Activated T-cell treated with anti-CD3 and anti-CD28 coated beads, Interleukin-2, amount 50 U/mL, for 72 hours (primary cell): ENCODE measurements around the gene AGBL1. TPM values are rescaled to one million over a fixed set of nuclear protein-coding genes. Genes with fewer than 3 reads are reported as not detected.
"Not testable (repeated sequence)": the region's sequence is repeated elsewhere in the genome, so short reads cannot be mapped to it uniquely, and the experiment has no call there.

Experiments
- ATAC-seq, 2 donors: fragments of 150-1000 bp; cut with Tn5 transposase; replicated peaks in 1 of 2; 2 replicates each; pipeline ENCODE4 v1.10.0; 2021; ENCODE audit warnings: moderate library complexity in 2 of 2, mild to moderate bottlenecking in 1 of 2
- DNase-seq, 2 donors: peaks; one replicate each; pipeline ENCODE4 v3.0.0; 2021 to 2022; ENCODE audit warnings: mixed read lengths in 1 of 2
- H3K27ac Mint-ChIP-seq: one replicate; pipeline ENCODE4 v1.8.0; 2022; ENCODE audit warnings: mild to moderate bottlenecking, moderate library complexity, mixed read lengths
- H3K27me3 Mint-ChIP-seq: one replicate; pipeline ENCODE4 v1.8.0; 2022; ENCODE audit warnings: low read depth, mixed read lengths
- H3K36me3 Mint-ChIP-seq, 2 donors: one replicate each; pipeline ENCODE4 v1.8.0; 2022; ENCODE audit warnings: mixed read lengths in 2 of 2, mild to moderate bottlenecking in 1 of 2; ENCODE audit not compliant: insufficient read depth in 2 of 2
- H3K4me1 Mint-ChIP-seq: one replicate; pipeline ENCODE4 v1.8.0; 2022; ENCODE audit warnings: low read depth, mixed read lengths
- H3K4me3 Mint-ChIP-seq, 2 donors: one replicate each; pipeline ENCODE4 v1.8.0; 2022; ENCODE audit warnings: mild to moderate bottlenecking in 2 of 2, mixed read lengths in 2 of 2, moderate library complexity in 2 of 2
- H3K9me3 Mint-ChIP-seq, 2 donors: one replicate each; pipeline ENCODE4 v1.8.0; 2022; ENCODE audit warnings: mixed read lengths in 2 of 2
- total RNA-seq, 2 donors: library from RNA; stranded (reverse); gene quantifications; one replicate each; pipeline ENCODE4 v1.2.3, GENCODE V29; 2022

Gene AGBL1
- total RNA-seq, 2 donors from 2014 or later, result 0.14 TPM; not detected in 1

GRCh38 chr15:86855307-86856291, 775.9 kb downstream of the AGBL1 start:
- H3K27ac Mint-ChIP-seq, result no peak overlapping the region
- peaks cover 0 to 4% of the 10 kb centered on the region in 2 donors for H3K9me3 Mint-ChIP-seq
- H3K4me3 Mint-ChIP-seq, result no peak overlapping the region
- no peaks in the 10 kb centered on the region for H3K4me1 Mint-ChIP-seq
- no peak for DNase-seq
- no peaks in the 10 kb centered on the region for H3K36me3 Mint-ChIP-seq
- peaks cover 14% of the 10 kb centered on the region for H3K27me3 Mint-ChIP-seq
- ATAC-seq, result no peak

DNA sequence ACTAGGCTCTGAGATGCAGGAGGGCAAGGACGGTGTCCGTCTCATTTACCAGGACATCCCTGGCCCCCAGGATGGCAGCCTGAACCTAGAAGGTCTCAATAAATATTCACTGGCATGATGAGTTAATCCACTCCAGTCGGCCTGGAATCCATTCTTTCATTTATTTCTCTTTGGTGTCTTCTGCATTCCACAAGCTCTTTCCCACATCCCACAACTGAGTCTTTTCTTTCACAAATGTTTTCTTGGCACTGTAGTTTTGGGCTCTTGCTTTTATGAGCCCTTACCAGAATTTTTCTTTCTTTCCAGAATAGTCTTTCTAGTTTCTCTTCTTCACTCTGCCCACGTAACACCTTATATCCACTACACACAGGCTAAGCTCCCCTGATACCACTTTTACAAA, 778.0 kb downstream of the AGBL1 start:
- ATAC-seq (no peak), DNase-seq (no peak)
- H3K27me3 Mint-ChIP-seq, result peaks cover 14% of the 10 kb centered on the region
- H3K27ac Mint-ChIP-seq, result no peak overlapping the region
- peaks cover 0 to 4% of the 10 kb centered on the region in 2 donors for H3K9me3 Mint-ChIP-seq
- no peaks in the 10 kb centered on the region for H3K36me3 Mint-ChIP-seq
- no peaks in the 10 kb centered on the region for H3K4me1 Mint-ChIP-seq
- no peak overlapping the region for H3K4me3 Mint-ChIP-seq

- no peak for DNase-seq
- no peak for ATAC-seq
- no peaks in the 10 kb centered on the region for H3K27me3 Mint-ChIP-seq
- H3K27ac Mint-ChIP-seq, result no peak overlapping the region
- no peaks in the 10 kb centered on the region for H3K36me3 Mint-ChIP-seq
- no peaks in the 10 kb centered on the region for H3K4me1 Mint-ChIP-seq
- no peak overlapping the region for H3K4me3 Mint-ChIP-seq
- H3K9me3 Mint-ChIP-seq, result peaks cover 0 to 2% of the 10 kb centered on the region in 2 donors
These were observed 783.7 kb downstream of the AGBL1 start for GRCh38 chr15:86863226-86863915.

- DNase-seq, result no peak
- Mint-ChIP-seq H3K27me3 (no peaks in the 10 kb centered on the region), H3K4me1 (no peaks in the 10 kb centered on the region), H3K9me3 (peaks cover 0 to 2% of the 10 kb centered on the region in 2 donors), H3K36me3 (no peaks in the 10 kb centered on the region), H3K4me3 (no peak overlapping the region), H3K27ac (no peak overlapping the region)
- ATAC-seq, result no peak
These were observed 786.2 kb downstream of the AGBL1 start for GRCh38 chr15:86865920-86866319.

- no peaks in the 10 kb centered on the region for H3K36me3 Mint-ChIP-seq
- peaks cover 0 to 2% of the 10 kb centered on the region in 2 donors for H3K9me3 Mint-ChIP-seq
- DNase-seq (no peak), ATAC-seq (no peak)
- H3K27me3 Mint-ChIP-seq, result no peaks in the 10 kb centered on the region
- H3K27ac Mint-ChIP-seq, result no peak overlapping the region
- H3K4me3 Mint-ChIP-seq, result no peak overlapping the region
- no peaks in the 10 kb centered on the region for H3K4me1 Mint-ChIP-seq
These were observed 791.2 kb downstream of the AGBL1 start for GRCh38 chr15:86870846-86871245.

- no peak for ATAC-seq
- no peak overlapping the region for H3K4me3 Mint-ChIP-seq
- H3K27ac Mint-ChIP-seq, result no peak overlapping the region
- H3K36me3 Mint-ChIP-seq, result no peaks in the 10 kb centered on the region
- no peaks in the 10 kb centered on the region for H3K4me1 Mint-ChIP-seq
- DNase-seq, result no peak
- no peaks in the 10 kb centered on the region for H3K27me3 Mint-ChIP-seq
- no peaks in the 10 kb centered on the region for H3K9me3 Mint-ChIP-seq
These were observed 792.3 kb downstream of the AGBL1 start for GRCh38 chr15:86871964-86872363.

GRCh38 chr15:86872782-86873181, 793.1 kb downstream of the AGBL1 start:
- H3K4me3 Mint-ChIP-seq, result no peak overlapping the region
- no peak overlapping the region for H3K27ac Mint-ChIP-seq
- no peaks in the 10 kb centered on the region for H3K36me3 Mint-ChIP-seq
- DNase-seq (no peak), ATAC-seq (no peak)
- no peaks in the 10 kb centered on the region for H3K9me3 Mint-ChIP-seq
- no peaks in the 10 kb centered on the region for H3K27me3 Mint-ChIP-seq
- no peaks in the 10 kb centered on the region for H3K4me1 Mint-ChIP-seq

DNA sequence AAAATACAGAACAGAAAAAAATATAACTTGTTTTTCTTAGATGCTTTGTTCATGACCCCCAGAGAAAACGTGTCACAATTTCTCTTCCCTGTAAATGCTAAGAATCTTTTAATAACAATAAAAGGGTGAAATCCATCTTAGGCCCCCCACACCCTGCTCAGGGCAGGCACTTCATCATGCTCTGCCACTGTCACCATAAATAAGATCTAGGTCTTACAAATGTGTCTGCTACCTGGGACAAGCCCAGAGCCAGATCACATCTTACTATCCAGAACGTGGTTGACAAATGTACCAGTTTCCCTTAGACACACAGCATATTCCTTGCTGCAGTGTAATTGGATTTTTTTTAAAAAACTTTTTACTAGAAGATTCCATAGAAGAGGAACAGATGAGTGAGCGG, 795.4 kb downstream of the AGBL1 start:
- ATAC-seq, result no peak
- H3K9me3 Mint-ChIP-seq, result no peaks in the 10 kb centered on the region
- no peak overlapping the region for H3K27ac Mint-ChIP-seq

DNA sequence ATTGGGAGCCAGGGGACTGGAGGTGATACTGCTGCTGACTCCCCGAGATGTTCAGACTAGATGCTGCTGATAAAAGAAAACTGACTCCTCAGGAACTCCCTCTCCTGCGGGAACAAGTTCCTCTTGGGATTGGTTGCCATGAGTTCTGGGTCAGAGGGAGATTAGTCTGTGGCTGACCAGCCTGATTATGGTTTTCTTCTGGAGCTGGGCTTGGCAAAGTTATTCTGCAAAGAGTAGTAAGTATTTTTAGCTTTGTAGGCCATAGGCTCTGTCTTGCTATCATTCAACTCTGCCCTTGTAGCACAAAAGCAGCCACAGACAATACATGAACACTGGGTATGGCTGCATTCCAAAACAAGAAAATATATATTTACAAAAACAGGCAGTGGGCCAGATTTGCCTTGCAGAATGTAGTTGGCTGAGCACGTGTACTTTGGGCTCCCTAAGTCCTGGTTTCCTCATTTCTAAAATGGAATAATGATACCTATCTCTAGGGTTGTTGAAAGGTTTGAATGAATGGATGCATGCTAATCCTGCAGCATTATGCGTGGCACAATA, 796.8 kb downstream of the AGBL1 start:
- Mint-ChIP-seq H3K27me3 (no peaks in the 10 kb centered on the region), H3K4me3 (no peak overlapping the region), H3K4me1 (no peaks in the 10 kb centered on the region), H3K36me3 (no peaks in the 10 kb centered on the region), H3K27ac (no peak overlapping the region), H3K9me3 (no peaks in the 10 kb centered on the region)
- DNase-seq (no peak), ATAC-seq (no peak)

More for the DNA sequence above, 795.4 kb downstream of the AGBL1 start:
- no peaks in the 10 kb centered on the region for H3K4me1 Mint-ChIP-seq
- H3K36me3 Mint-ChIP-seq, result no peaks in the 10 kb centered on the region
- no peaks in the 10 kb centered on the region for H3K27me3 Mint-ChIP-seq
- H3K4me3 Mint-ChIP-seq, result no peak overlapping the region
- no peak for DNase-seq

- Mint-ChIP-seq H3K4me3 (no peak overlapping the region), H3K27me3 (no peaks in the 10 kb centered on the region), H3K9me3 (no peaks in the 10 kb centered on the region), H3K36me3 (no peaks in the 10 kb centered on the region), H3K4me1 (no peaks in the 10 kb centered on the region), H3K27ac (no peak overlapping the region)
- no peak for DNase-seq
- peak in 1 of 2 donors; percentile 11 for ATAC-seq
These were observed 797.5 kb downstream of the AGBL1 start for GRCh38 chr15:86877171-86877631.

- not testable (repeated sequence) for DNase-seq, H3K27me3 Mint-ChIP-seq, H3K36me3 Mint-ChIP-seq, H3K27ac Mint-ChIP-seq, H3K4me1 Mint-ChIP-seq, H3K4me3 Mint-ChIP-seq, ATAC-seq, H3K9me3 Mint-ChIP-seq
These were observed 799.2 kb downstream of the AGBL1 start for GRCh38 chr15:86878844-86879243.

DNA sequence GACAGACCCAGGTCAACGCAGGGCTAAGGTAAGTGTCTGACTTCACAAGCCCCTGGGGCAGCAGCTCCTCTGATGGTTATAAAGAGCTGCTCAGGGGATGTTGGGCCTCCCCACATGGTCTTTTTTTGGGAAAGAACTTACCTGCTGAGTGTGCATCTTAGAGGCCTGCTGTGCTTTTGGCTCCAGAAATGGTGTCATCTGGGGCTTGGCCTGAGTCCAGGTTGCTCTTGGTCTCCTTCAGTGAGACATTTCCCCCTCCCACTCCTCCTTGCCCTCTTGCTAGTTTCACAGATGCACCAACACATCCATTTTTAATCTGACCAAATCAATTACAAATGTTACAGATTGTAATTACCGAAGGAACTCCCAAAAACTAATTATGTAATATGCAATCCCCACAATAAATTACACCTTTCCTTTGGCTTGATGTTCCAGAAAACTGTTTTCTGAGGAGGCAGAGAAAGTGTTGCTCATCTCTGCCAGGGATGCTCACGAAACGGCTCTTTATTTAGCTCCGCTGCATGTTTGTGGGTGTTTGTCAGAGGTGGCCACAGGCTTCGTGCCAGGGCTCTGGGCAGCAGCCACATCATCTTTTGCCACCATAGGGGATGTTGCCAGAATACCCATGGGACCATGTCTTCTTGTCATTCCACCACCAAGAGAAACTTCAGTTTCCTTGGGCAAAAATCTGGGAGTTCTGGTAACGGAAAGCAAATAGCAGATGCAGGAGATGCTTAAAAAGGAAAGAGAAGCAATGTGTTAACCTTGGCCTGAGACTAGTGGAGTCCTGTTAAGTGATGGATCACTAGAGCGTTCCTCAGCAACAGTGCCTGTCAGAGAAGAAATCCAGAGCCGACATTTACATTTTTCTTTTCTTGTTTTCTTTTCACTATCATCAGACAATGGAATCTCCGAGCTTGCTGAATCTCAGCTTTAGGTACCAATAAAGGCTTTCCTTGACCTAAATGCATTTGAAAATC, 799.9 kb downstream of the AGBL1 start:
- Mint-ChIP-seq H3K4me1 (no peaks in the 10 kb centered on the region), H3K4me3 (no peak overlapping the region), H3K9me3 (no peaks in the 10 kb centered on the region), H3K27ac (no peak overlapping the region), H3K27me3 (no peaks in the 10 kb centered on the region), H3K36me3 (no peaks in the 10 kb centered on the region)
- no peak for DNase-seq
- ATAC-seq, result no peak
